HepG2 (cell line): ENCODE measurements around the gene RALB.

Experiments used
- U2AF1 ChIP-seq: fragments of 200-400 bp; formaldehyde crosslinking; optimal IDR thresholded peaks from 2 replicates; pipeline ENCODE3; 2017; ENCODE audit warnings: mild to moderate bottlenecking, low read depth, low read length
- ZNF232 ChIP-seq: sonication (generic); formaldehyde crosslinking; IDR thresholded peaks from 2 replicates; pipeline ENCODE4 v1.4.0; 2020; ENCODE audit warnings: missing genetic modification reagents, borderline replicate concordance

DNA sequence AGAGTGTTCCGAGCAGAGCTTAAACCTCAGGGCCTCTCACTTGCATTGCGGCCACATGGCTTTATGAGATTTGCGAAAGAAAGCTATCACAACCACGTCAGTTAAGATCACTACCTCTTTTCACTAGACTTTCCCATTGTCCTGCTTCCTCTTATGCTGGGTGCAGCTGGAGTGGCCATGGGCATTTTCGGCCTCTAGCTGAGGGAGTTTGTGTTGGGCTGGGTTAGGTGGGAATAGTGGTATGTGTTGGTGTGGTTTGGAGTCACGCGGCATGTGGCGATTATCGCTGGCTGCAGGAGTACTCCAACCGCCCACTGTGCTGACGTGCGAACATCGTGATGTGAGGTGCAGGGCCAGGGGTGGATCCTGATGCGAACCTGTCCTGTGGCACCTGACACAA, 27.1 kb downstream of the RALB start:
- no peak for TF ChIP-seq U2AF1
- TF ChIP-seq ZNF232 (CRISPR knock-in tag): no peak
